Sigmoid colon (tissue), 7 donors: ENCODE results near the gene ABCB1. TPM values are rescaled to one million over a fixed set of nuclear protein-coding genes. Genes with fewer than 3 reads are reported as not detected.
"Not testable (repeated sequence)": the region's sequence is repeated elsewhere in the genome, so short reads cannot be mapped to it uniquely, and the experiment has no call there.

Experiments
- DNase-seq: peaks from one replicate; pipeline ENCODE4 v3.0.0-alpha.2; 2019
- H3K27ac ChIP-seq, 4 donors: fragments of 200-600 bp; sonication (generic); one replicate each; pipeline ENCODE4 v1.5.1; 2016 to 2019; ENCODE audit warnings: mild to moderate bottlenecking in 1 of 4
- H3K27me3 ChIP-seq, 3 donors: fragments of 200-600 bp; sonication (generic); one replicate each; pipeline ENCODE4 v1.5.1; 2019; ENCODE audit warnings: mild to moderate bottlenecking in 1 of 3
- H3K36me3 ChIP-seq, 4 donors: fragments of 200-600 bp; sonication (generic); one replicate each; pipeline ENCODE4 v1.5.1; 2016 to 2019
- H3K4me1 ChIP-seq, 4 donors: fragments of 200-600 bp; sonication (generic); one replicate each; pipeline ENCODE4 v1.5.1; 2017 to 2019
- H3K4me3 ChIP-seq, 4 donors: fragments of 200-600 bp; sonication (generic); one replicate each; pipeline ENCODE4 v1.5.1; 2017 to 2019; ENCODE audit warnings: mild to moderate bottlenecking in 2 of 4, moderate library complexity in 1 of 4
- H3K9me3 ChIP-seq, 4 donors: fragments of 200-600 bp in 3 of 4; sonication (generic) in 3 of 4; one replicate each; pipeline versions ENCODE4 v1.5.1 to v1.6.1; 2013 to 2019
- EP300 ChIP-seq, 4 donors: sonication (generic); formaldehyde crosslinking; IDR thresholded peaks; one replicate each; pipeline ENCODE4 v1.6.1; 2017; ENCODE audit warnings: antibody characterized with exemption in 4 of 4
- POLR2A ChIP-seq, 2 donors: fragments of 450-650 bp; IDR thresholded peaks; one replicate each; pipeline ENCODE4 v1.6.1; 2016; ENCODE audit warnings: antibody characterized with exemption in 2 of 2, mild to moderate bottlenecking in 2 of 2, moderate library complexity in 2 of 2
- POLR2AphosphoS5 ChIP-seq, 4 donors: sonication (generic); formaldehyde crosslinking; IDR thresholded peaks; one replicate each; pipeline ENCODE4 v1.6.1; 2017; ENCODE audit warnings: antibody characterized with exemption in 4 of 4
- WGBS, 2 donors: extraction: QIAGEN DNeasy Blood & Tissue Kit; methylation state at CpG; one replicate each; pipeline ENCODE4 v1.1.7; 2013; 5-methylcytosine and 5-hydroxymethylcytosine counted together
- intact Hi-C: fragments of 100-400 bp; cut with DNase I; formaldehyde crosslinking; loops from one replicate; pipeline ENCODE4 v1.15.1; 2023
- polyA plus RNA-seq, 3 donors: library from polyadenylated mRNA; stranded (reverse); fragments of 200-250 nt; gene quantifications; one replicate each; pipeline ENCODE4 v1.2.3, GENCODE V29; 2013
- total RNA-seq, 4 donors: library from RNA; depleted of rRNA; stranded (reverse); fragments of >200 nt; gene quantifications; one replicate each; pipeline ENCODE4 v1.1.0, GENCODE V29; 2016
- TF ChIP-seq, protein P1 (sequence below), 4 experiments: fragments of 450-650 bp in 3 of 4; fragments of 200-600 bp in 1 of 4; IDR thresholded peaks; one replicate each; pipeline ENCODE4 v1.5.1; 2016 to 2019; ENCODE audit warnings: antibody characterized with exemption in 4 of 4, mild to moderate bottlenecking in 3 of 4, moderate library complexity in 2 of 4
- donor health status: healthy with polysubstance abuse.
- donor health status: Bipolar disorder and iron deficiency.
- donor health status: healthy.

Gene ABCB1
- total and polyA plus RNA-seq, 7 donors = 4.6 to 17.6 (median 5.8) TPM

DNA sequence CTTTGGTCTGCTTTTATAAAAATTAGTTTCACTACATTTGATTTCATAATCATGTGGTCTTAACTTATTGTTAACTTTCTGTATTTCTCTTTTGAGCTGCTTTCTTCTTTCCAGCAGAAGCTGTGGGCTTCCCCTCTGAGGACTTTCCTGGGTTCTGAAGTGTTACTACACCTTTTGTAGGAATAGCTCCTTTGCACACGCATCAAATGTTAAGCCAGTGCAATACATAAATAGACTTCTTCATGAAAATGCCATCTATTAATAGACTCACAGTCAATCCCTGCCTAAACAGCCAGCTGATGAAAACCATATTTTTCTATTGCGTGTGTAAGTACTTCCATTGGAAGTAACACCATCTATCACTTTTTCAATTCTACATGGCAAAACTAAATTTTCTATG is 126.7 kb downstream of the ABCB1 start:
- Histone ChIP-seq H3K27ac (peak overlapping the region in 2 of 4 donors; percentile 43 to 62), H3K9me3 (no peaks in the 10 kb centered on the region), H3K27me3 (peaks cover 0 to 5% (median 0%) of the 10 kb centered on the region in 3 donors), H3K4me1 (peaks cover 0 to 24% (median 23%) of the 10 kb centered on the region in 4 donors), H3K4me3 (peak overlapping the region in 1 of 4 donors; percentile 59), H3K36me3 (no peaks in the 10 kb centered on the region)
- no peak for DNase-seq
- intact Hi-C loops = no loop called here
- TF ChIP-seq POLR2AphosphoS5 (IDR thresholded peaks at IDR 0.05) (no peak), EP300 (IDR thresholded peaks at IDR 0.05) (no peak), POLR2A (IDR thresholded peaks at IDR 0.05) (no peak)
- TF ChIP-seq, protein P1, sequence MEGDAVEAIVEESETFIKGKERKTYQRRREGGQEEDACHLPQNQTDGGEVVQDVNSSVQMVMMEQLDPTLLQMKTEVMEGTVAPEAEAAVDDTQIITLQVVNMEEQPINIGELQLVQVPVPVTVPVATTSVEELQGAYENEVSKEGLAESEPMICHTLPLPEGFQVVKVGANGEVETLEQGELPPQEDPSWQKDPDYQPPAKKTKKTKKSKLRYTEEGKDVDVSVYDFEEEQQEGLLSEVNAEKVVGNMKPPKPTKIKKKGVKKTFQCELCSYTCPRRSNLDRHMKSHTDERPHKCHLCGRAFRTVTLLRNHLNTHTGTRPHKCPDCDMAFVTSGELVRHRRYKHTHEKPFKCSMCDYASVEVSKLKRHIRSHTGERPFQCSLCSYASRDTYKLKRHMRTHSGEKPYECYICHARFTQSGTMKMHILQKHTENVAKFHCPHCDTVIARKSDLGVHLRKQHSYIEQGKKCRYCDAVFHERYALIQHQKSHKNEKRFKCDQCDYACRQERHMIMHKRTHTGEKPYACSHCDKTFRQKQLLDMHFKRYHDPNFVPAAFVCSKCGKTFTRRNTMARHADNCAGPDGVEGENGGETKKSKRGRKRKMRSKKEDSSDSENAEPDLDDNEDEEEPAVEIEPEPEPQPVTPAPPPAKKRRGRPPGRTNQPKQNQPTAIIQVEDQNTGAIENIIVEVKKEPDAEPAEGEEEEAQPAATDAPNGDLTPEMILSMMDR (IDR thresholded peaks at IDR 0.05) = no peak
- 59 to 70% methylated on average over 2 of the region's 2 CpGs for WGBS, 2 donors

DNA sequence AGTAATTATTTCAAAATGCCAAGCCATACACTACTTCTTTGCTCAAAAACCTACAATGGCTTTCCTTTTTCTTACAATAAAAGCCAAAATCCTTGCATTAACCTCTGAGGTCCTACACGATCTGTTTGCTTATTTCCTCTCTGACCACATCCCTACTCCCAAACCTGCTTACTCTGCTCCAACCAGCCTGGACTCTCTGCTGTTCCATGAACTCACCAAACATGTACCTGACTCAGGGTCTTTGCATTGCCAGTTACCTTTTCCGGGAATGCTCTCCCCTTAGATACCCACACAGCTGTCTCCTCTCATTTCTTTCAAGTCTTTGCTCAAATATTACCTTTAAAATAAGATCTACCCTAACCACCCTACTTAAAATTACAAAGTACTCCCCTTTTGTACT is 127.5 kb downstream of the ABCB1 start:
- no peak for TF ChIP-seq EP300 (IDR thresholded peaks at IDR 0.05)
- TF ChIP-seq, protein P1 (IDR thresholded peaks at IDR 0.05) = no peak
- TF ChIP-seq POLR2A (IDR thresholded peaks at IDR 0.05) = no peak
- TF ChIP-seq POLR2AphosphoS5 (IDR thresholded peaks at IDR 0.05) = no peak
- intact Hi-C loops = no loop called here
- DNase-seq = no peak
- no peaks in the 10 kb centered on the region for H3K36me3 ChIP-seq
- H3K4me3 ChIP-seq = no peak overlapping the region
- no peaks in the 10 kb centered on the region for H3K9me3 ChIP-seq
- WGBS, 2 donors = 83 to 86% methylated on average over 2 of the region's 2 CpGs
- H3K27ac ChIP-seq = no peak overlapping the region
- peaks cover 0 to 5% (median 0%) of the 10 kb centered on the region in 3 donors for H3K27me3 ChIP-seq
- H3K4me1 ChIP-seq = peaks cover 0 to 24% (median 23%) of the 10 kb centered on the region in 4 donors

DNA sequence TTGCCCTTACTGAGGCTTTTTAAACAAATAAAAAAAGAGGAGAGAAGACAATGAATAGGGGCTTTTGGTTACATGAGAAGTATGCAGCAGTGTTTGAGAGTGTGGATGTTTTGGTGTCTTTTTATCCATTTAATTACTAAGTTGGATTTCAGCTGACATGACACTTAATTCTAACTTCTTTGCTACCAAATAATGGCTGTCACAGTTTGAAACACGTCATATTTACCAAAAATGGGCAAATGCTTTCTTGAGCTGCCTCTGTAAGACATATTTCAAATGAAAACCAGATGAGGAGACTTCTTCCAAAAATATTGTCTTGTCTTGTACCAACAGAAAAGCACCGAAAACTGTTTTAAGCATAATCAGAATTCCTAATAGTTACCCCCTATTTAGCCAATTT is 129.2 kb downstream of the ABCB1 start:
- Histone ChIP-seq H3K36me3 (no peaks in the 10 kb centered on the region), H3K9me3 (no peaks in the 10 kb centered on the region), H3K4me3 (no peak overlapping the region), H3K27me3 (peaks cover 0 to 5% (median 0%) of the 10 kb centered on the region in 3 donors), H3K27ac (no peak overlapping the region), H3K4me1 (peaks cover 0 to 24% (median 23%) of the 10 kb centered on the region in 4 donors)
- no peak for TF ChIP-seq EP300 (IDR thresholded peaks at IDR 0.05)
- TF ChIP-seq POLR2AphosphoS5 (IDR thresholded peaks at IDR 0.05) = no peak
- TF ChIP-seq, protein P1 (IDR thresholded peaks at IDR 0.05) = no peak
- no peak for TF ChIP-seq POLR2A (IDR thresholded peaks at IDR 0.05)
- intact Hi-C loops = no loop called here
- 89 to 94% methylated on average over 2 of the region's 2 CpGs for WGBS, 2 donors
- DNase-seq = no peak

DNA sequence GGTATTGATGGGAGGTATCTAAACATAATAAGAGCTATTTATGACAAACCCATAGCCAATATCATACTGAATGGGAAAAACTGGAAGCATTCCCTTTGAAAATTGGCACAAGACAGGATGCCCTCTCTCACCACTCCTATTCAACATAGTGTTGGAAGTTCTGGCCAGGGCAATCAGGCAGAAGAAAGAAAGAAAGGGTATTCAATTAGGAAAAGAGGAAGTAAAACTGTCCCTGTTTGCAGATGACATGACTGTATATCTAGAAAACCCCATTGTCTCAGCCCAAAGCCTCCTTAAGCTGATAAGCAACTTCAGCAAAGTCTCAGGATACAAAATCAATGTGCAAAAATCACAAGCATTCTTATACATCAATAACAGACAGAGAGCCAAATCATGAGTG is 131.5 kb downstream of the ABCB1 start:
- H3K27ac ChIP-seq, H3K9me3 ChIP-seq: not testable (repeated sequence)

DNA sequence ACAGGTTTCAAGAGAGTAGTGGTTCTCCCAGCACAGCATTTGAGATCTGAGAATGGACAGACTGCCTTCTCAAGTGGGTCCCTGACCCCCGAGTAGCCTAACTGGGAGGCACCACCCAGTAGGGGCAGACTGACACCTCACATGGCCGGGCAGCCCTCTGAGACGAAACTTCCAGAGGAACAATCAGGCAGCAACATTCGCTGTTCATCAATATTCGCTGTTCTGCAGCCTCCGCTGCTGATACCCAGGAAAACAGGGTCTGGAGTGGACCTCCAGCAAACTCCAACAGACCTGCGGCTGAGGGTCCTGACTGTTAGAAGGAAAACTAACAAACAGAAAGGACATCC is 135.2 kb downstream of the ABCB1 start:
- H3K36me3 ChIP-seq, H3K4me3 ChIP-seq, intact Hi-C loops, DNase-seq, H3K4me1 ChIP-seq, H3K9me3 ChIP-seq, H3K27ac ChIP-seq, H3K27me3 ChIP-seq: not testable (repeated sequence)
- WGBS, 2 donors = 73 to 87% methylated on average over 7 of the region's 7 CpGs

More for the DNA sequence above, 131.5 kb downstream of the ABCB1 start:
- H3K4me1 ChIP-seq, H3K27me3 ChIP-seq, DNase-seq, H3K36me3 ChIP-seq, intact Hi-C loops, H3K4me3 ChIP-seq: not testable (repeated sequence)

DNA sequence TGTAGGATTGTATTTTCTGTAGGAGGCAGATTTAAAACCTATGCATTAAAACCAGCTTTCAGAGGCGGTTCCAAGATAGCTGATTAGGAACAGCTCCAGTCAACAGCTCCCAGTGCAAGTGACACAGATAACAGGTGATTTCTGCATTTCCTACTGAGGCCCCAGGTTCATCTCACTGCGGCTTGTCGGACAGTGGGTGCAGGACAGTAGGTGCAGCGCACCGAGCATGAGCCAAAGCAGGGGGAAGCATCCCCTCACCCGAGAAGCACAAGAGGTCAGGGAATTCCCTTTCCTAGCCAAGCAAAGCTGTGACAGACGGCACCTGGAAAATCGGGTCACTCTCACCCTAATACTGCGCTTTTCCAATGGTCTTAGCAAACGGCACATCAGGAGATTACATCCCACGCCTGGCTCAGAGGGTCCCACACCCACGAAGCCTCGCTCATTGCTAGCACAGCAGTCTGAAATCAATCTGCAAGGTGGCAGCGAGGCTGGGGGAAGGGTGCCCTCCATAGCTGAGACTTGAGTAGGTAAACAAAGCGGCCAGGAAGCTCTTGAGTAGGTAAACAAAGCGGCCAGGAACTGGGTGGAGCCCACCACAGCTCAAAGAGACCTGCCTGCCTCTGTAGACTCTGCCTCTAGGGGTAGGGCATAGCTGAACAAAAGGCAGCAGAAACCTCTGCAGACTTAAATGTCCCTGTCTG is 135.7 kb downstream of the ABCB1 start:
- H3K4me3 ChIP-seq, H3K27ac ChIP-seq, DNase-seq, H3K9me3 ChIP-seq, intact Hi-C loops, H3K36me3 ChIP-seq, H3K27me3 ChIP-seq, H3K4me1 ChIP-seq: not testable (repeated sequence)
- 39 to 72% methylated on average over 16 of the region's 16 CpGs for WGBS, 2 donors
